SH-SY5Y (cell line): Measurements from ENCODE around the gene BACE2.

Experiments
- GATA2 ChIP-seq: IDR thresholded peaks from 2 replicates; pipeline ENCODE4 v1.6.1; 2011; ENCODE audit warnings: mild to moderate bottlenecking, low read depth, low read length
- GATA3 ChIP-seq: IDR thresholded peaks from 2 replicates; pipeline ENCODE4 v1.6.1; 2011; ENCODE audit warnings: low read depth, mild to moderate bottlenecking, low read length, moderate library complexity

DNA sequence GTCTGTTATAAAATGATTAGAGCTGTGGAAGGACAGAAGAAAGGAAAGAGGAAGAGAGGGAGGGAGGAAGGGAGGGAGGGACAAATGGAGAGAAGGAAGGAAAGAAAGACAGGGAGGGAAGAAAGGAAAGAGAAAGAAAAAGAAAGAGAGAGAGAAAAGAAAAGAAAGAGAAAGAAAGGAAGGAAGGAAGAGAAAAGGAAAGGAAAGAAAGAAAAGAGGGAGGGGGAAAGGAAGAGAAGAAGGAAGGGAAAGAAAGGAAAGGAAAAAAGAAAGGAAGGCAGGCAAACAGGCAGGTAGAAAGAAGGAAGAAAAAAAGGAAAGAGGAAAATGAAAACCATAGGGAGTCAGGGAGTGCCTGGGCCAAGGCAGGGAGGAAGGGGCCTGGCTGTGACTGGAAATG lies 14.5 kb upstream of the BACE2 start:
- no peak for TF ChIP-seq GATA3
- TF ChIP-seq GATA2, result no peak
